Prostate gland (tissue), 2 donors: ENCODE data around the gene MUC20.

Source experiments
- POLR2A ChIP-seq: fragments of 450-650 bp; IDR thresholded peaks from one replicate; pipeline ENCODE4 v1.6.1; 2016; ENCODE audit warnings: antibody characterized with exemption, mild to moderate bottlenecking
- POLR2AphosphoS5 ChIP-seq: sonication (generic); formaldehyde crosslinking; IDR thresholded peaks from one replicate; pipeline ENCODE4 v1.6.1; 2017; ENCODE audit warnings: antibody characterized with exemption
- TF ChIP-seq, protein P1 (sequence below), 4 experiments: fragments of 200-600 bp in 2 of 4; fragments of 450-650 bp in 2 of 4; sonication (generic) in 2 of 4; IDR thresholded peaks; 1 replicate in 3 of 4; 2 replicates in 1 of 4; pipeline ENCODE4 v1.5.1; 2016 to 2019; ENCODE audit warnings: antibody characterized with exemption in 4 of 4, mild to moderate bottlenecking in 2 of 4, moderate library complexity in 2 of 4

- no peak for TF ChIP-seq POLR2AphosphoS5
- TF ChIP-seq, protein P1, sequence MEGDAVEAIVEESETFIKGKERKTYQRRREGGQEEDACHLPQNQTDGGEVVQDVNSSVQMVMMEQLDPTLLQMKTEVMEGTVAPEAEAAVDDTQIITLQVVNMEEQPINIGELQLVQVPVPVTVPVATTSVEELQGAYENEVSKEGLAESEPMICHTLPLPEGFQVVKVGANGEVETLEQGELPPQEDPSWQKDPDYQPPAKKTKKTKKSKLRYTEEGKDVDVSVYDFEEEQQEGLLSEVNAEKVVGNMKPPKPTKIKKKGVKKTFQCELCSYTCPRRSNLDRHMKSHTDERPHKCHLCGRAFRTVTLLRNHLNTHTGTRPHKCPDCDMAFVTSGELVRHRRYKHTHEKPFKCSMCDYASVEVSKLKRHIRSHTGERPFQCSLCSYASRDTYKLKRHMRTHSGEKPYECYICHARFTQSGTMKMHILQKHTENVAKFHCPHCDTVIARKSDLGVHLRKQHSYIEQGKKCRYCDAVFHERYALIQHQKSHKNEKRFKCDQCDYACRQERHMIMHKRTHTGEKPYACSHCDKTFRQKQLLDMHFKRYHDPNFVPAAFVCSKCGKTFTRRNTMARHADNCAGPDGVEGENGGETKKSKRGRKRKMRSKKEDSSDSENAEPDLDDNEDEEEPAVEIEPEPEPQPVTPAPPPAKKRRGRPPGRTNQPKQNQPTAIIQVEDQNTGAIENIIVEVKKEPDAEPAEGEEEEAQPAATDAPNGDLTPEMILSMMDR (IDR thresholded peaks at IDR 0.05): no peak
- no peak for TF ChIP-seq POLR2A
These were observed 6.3 kb upstream of the MUC20 start for GRCh38 chr3:195714380-195715011.
